Dermis blood vessel endothelial cell (primary cell): ENCODE measurements around the gene NOL4L. TPM values are rescaled to one million over a fixed set of nuclear protein-coding genes. Genes with fewer than 3 reads are reported as not detected.
A peak's percentile ranks its signal among the peaks of the same experiment; 100 is the strongest.
"Not testable (repeated sequence)": the region's sequence is repeated elsewhere in the genome, so short reads cannot be mapped to it uniquely, and the experiment has no call there.

ENCODE experiments used
- DNase-seq: peaks from one replicate; pipeline ENCODE4 v3.0.0; 2010
- total RNA-seq: library from RNA; depleted of rRNA; stranded (reverse); fragments of >200 nt; gene quantifications from 2 replicates; pipeline ENCODE4 v1.2.3, GENCODE V29; 2014

Gene NOL4L
- total RNA-seq, 1 donor from 2014 or later: 15.8 TPM

DNA sequence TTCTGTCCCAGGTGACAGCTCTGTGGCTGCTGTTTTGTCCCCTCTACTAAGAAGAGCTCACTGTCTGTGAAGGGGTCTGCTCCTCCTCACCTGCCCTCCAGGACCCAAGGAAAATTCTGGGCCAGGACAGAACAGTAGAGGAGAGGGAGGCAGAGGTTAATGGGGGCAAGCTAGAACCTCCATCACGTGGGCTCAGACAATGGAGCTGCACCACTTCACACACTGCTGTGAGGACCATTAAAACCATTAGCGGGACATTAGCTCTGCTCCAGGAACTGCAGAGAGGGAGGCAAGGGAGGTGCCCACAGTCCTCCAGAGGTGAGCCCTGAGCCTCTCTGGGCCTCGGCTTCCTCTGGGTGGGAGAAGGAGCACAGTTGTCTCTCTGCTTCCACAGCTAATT lies 78.4 kb downstream of the NOL4L start:
- DNase-seq: no peak

DNA sequence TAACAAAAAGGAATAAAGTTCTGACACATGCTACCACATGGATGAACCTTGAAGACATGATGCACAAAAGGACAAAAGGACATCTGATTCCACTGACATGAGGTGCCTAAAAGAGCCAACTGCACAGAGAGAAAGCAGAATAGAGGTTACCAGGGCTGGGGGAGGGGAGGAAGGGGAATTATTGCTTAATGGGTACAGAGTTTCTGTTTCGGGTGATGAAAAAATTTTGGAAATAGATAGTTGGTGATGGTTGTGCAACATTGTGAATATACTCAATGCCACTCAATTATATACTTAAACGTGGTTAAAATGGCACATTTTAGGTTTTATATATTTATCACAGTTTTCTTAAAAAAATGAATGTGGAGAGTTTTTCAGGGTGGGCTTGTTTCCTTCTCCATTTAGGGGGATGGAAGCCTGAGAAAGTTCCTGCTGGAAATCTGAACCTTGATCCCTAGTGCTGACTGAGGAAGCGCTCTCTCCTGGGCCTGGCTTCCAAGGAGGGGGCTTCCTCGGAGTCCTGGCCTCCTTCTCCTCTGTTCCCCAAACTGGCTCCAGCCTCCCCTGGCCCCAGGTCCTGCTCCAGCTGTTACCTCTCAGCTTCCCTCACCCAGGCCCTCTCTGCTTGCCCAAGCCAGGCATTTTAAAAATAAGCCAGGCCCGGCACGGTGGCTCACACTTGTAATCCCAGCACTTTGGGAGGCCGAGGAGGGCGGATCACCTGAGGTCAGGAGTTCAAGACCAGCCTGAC lies 79.2 kb downstream of the NOL4L start:
- no peak for DNase-seq

DNA sequence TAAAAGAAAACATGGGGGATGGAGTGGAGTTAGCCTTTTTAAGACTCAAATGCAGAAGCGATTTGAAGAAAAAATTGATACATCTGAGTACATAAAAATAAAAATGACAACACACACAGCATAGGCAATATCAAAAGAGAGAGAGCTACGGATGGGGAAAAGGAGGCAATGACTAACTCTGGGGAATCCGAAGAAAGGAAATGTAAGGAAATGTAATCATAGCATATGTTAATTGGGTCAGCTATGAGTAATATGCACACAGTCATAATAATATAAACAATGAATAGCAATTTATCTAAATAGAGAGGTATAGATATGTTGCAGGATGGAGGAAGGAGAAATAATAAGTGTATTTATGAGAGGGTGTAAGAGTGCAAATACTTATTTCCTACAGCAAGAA lies 83.4 kb downstream of the NOL4L start:
- DNase-seq: peak; percentile 74

DNA sequence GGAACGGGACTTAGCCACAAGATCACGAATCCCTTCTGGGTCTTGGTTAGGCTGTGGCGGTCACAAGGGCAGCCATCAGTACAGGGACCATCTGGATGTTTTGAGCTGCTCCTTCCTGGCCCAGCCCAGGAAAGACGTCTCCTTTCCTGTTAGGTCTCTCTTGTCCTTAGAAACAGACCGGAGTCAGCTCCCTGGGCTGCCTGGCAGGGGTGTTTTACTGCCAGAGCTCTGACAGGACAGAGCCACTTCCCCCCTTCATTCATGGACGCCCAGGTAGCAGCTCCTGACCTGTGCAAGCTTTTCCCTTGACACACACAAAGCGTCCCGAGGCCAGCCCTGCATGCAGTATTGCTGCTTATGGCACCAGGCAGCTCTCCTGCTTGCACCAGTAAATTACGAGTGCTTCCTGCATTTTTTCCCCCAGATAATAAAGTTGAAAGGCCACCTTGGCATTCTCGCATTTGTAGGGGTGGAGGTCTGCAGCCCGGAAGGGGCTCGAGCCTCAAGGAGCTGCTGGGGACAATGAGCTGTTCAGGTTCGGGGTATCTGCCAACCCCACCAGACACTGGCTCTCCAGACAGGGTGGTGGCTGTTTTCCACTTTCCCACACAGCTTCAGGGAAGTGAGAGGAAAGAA lies 87.4 kb downstream of the NOL4L start:
- DNase-seq: peak; percentile 77

DNA sequence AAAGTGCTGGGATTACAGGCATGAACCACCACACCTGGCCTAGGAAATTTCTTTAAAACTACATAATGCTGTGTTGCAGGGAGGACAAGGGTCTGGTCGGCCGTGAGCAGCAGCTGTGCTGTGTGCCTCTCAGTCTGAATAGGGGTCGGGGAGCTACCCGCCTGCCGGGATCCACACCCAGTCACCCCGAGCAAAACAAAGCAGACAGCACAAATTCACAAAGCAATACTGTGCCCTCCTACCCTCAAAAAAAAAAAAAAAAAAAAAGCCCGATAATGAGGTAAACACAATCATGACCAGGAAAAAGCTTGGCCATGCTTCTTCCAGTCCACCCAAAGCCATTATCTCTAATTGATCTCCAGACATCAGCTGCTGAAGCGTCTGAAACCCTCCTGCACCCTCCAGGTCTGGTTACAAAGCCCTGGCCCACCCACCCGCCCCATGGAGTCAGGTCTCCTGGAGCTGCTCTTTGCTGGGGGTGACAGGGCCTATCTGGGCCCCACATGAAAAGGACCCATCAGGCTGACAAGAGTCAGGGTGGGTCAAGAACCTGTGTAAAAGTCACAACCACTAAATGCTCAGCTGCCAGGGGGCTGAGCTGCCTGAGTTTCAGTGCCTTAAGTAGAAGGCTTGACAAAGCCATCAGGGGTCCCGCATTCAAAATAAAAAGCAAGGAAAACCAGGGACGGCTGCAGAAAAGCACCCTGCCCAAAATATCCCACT lies 88.2 kb downstream of the NOL4L start:
- no peak for DNase-seq

DNA sequence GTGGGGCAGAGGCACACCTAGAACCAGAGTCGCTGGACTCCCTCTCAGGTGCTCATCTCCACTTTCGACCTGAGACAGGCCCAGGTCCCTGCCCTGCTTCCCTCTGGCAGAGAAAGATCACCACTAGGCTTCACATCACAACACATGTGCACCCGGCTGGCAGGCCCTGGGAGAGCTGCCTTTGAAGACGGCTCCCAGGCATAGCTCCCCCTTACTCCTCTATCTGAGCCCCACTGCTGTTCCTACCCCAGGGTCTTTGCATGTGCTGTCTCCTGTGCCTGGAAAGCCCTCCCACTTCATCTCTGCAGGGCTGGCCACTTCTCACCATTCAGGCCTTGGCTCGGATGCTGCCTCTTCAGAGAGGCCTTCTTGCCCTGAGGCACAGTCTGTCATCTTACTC lies 89.2 kb downstream of the NOL4L start:
- no peak for DNase-seq

DNA sequence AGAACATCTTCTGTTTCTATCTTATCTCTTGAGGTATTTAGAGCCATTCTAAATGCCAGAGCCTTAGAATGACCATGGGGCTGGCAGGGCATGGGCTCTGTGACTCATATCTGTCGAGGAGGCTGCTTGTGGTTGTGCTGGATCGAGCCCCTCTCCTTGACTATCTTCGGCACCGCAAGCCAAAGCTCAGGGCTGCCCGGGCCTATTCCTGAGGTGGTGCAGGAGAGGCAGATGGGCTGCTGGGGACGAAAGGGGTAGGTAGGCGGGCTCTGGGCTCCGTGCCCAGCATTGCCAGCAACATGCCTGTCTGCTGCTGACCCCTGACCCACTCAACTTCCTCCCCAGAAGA lies 89.9 kb downstream of the NOL4L start:
- no peak for DNase-seq

DNA sequence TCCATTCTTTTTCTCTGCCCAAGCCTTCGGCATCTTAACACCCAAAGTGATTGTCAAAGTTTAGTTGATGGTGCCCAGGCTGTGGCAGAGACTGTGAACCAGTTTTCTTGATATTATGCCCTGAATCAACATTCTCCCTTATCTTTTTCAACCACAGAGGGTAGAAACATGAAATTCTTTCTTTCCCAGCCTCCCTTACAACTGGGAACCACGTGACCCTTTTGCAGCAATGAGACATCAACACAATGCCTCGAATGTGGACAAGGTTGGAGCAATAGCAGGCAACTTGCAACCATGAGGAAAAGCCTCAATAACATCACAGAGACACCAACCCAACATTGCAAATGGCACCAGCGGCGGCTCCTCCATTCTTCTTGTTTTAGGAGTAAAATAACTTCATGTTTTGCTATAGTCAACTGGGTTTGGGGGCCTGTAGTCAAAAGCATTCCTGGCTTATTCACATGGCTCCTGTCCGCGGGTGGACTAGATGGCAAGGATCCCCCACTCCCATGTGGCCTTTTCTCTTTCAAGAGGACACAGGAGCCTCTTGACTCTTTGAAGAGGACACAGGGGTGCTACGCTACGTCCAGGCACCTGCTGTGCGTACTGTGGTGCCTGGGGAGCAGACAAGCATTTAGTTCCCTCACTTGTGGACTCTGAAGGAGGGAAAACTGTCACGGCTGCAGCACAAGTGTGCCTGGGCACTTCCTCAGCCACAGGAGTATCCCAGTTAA lies 90.5 kb downstream of the NOL4L start:
- DNase-seq: no peak

DNA sequence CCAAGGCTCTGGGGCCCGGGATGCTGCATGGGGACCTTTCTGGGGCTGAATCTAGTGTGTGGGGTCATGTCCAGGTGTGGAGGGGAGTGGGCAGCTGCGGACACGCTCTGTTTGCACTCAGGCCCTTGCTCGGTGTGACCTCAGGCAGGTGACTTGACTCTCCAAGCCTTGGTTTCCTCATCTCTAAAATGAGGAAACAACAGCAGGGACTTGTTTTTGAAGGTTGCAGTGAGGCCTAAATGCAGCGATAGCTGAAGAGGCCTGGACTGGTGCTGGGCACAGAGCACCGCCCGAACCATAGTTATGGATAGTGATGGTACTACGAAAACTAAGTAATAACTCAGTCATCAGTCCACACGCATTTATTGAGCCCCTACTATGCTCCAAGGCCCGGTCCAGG lies 91.8 kb downstream of the NOL4L start:
- no peak for DNase-seq

DNA sequence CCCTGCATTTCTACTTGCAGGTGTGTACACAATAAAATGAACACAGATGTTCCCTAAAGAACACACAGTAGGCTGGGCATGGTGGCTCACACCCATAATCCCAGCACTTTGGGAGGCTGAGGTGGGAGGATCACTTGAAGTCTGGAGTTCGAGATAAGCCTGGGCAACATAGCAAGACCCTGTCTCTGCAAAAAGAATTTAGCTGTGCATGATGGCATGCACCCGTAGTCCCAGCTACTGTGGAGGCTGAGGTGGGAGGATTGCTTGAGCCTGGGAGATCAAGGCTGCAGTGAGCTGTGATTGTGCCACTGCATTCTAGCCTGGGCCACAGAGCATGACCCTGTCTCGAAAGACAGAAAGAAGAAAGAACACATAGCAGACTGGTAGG lies 93.4 kb downstream of the NOL4L start:
- DNase-seq: not testable (repeated sequence)

DNA sequence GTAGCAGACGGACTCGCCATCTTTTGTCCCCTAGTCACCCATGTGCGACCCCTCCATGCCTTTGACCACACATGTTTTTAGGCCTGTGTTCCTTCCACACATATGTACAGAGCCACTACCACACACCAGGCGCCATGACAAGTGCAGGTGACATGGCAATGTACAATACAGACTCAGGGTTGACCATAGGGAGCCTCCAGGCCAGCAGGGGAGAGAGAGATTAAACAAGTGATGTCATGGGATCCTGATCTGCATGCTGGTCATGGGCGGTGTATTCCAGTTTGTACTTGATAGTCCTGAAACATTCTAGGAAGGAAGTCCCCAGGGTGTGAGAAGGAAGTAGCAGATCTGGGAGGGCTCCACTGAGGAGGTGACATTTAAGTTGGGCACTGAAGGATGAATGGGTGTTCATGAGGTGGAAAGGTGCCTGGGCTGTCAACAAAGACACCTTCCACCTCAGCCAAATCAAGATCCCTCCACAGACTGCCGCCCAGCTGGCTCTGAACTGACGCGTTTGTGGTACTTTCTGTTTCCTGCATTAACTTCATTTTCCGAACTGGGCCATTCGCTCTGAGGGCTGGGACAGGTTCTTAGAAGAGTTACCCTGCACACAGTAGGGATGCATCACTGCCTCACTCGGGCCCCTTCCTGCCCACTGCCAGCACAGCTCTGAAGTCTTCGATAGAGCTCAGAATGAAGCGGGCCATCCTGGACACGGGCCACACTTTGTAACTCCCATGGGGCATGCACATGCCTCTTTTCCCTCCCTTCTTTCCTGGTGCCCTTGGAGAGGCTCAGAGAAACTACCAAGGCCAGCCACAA lies 94.0 kb downstream of the NOL4L start:
- DNase-seq: no peak

DNA sequence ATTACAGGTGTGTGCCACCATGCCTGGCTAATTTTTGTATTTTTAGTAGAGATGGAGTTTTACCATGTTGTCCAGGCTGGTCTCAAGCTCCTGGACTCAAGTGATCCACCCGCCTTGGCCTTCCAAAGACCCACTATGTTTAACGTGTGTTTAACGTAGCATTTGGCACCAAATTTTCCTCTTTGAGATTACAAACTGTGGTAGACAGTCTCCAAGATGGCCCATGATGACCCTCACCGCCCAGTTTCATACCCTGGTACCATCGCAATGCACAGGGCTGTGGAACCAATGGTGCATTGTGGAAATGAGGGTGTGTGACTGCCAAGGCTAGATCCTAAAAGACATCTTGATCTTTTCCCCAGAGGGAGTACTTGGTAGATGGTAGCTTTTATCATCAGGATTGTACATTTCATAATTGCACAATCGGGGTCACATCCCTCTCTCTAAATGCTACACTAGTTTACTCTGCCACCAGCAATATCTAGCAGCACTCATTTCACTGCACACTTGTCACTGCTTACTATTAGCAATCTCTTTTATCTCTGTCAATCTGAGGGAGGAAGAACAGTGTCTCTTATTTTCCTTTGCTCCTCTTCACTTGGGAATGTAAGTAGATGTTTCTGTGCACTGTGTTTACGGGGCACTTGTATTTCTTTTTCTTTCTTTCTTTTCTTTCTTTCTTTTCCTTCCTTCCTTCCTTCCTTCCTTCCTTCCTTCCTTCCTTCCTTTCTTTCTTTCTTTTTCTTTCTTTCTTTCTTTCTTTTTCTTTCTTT lies 96.9 kb downstream of the NOL4L start:
- DNase-seq: no peak

DNA sequence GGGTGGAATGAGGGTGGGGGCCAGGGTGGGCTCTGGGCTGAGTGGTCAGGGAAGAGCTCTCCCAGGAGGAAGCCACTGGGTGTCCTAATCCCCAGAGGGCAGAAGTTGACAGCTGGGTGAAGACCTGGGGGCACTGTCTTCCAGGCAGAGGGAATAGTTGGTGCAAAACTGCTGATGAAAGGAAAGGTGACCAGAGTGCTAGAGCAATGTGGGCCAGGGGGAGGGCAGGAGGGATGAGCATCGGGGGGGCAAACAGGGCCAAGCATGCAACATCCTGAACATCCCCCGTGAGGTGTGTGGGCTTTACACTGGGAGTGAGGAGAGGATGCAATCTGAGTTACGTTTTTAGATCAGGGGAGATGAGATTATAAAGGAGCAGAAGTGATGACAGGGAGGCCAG lies 97.8 kb downstream of the NOL4L start:
- DNase-seq: no peak

DNA sequence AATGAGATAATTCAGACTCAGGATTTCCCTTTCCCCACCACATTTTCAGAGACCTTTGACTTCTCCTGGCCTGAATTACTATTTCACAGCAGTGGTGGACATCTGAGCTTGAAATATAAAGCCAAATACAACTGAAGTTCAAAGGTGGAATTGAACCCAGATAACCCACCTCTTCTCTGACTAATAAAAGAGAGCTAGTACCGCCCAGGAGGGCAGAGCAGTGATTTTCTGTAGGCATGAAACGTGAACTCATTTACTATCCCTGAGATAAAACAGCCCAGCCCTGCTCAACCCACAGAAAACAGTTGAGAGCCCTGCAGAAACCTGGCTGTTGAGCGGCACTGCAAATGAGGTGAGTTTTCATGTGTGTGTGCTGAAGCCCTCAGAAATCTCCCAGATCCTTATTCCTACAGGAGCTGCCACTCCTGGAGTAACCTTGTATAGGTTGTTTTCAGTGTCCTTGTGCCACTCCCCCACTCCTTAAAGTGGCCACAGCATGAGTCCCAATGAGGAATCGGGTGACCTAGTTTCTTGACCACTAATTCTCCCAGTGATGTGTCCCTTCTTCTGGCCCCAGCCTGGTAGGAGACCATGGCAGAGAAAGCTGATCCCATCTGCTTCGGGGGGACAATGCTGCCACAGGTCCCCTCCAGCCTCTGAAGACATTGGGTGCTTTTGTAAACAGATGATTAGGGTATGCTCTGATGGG lies 99.2 kb downstream of the NOL4L start:
- DNase-seq: peak; percentile 51

DNA sequence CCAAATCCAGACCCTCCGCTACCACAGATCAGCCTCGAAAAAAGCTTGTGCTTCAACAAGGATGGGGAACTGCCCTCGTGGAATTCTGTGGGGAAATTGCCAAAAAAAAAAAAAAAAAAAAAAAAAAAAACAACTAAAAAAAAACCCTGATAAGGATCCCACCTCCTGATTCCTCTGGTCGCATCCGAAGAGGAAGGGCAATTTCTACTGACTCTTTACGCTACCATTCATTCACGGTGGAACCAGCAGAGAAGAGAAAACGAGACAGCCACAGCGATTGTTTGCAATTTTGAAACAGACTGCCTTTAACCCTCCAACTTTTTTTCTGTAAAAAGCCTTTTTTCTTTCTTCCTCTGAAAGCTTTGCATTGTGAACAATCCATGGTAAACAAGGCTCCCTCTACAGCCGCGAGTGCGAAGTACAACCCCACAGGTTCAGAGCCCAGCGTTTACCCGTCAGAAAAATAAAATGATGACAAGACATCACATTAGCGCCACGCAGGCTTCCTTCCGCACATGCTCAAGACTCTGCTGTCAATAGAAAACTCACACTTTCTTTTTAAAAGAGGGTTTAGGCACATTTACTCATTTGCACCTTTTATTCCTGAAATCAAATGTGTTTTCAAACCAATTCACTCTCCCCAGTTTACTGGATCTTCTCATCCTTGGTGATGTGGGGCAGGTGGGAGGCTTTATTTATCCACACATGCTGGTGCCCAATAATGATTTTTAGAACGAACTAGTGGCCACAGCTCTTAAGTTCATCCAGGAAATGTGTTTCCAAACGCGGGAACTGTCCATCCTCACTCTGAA lies 100.0 kb downstream of the NOL4L start:
- peak; percentile 89 for DNase-seq

DNA sequence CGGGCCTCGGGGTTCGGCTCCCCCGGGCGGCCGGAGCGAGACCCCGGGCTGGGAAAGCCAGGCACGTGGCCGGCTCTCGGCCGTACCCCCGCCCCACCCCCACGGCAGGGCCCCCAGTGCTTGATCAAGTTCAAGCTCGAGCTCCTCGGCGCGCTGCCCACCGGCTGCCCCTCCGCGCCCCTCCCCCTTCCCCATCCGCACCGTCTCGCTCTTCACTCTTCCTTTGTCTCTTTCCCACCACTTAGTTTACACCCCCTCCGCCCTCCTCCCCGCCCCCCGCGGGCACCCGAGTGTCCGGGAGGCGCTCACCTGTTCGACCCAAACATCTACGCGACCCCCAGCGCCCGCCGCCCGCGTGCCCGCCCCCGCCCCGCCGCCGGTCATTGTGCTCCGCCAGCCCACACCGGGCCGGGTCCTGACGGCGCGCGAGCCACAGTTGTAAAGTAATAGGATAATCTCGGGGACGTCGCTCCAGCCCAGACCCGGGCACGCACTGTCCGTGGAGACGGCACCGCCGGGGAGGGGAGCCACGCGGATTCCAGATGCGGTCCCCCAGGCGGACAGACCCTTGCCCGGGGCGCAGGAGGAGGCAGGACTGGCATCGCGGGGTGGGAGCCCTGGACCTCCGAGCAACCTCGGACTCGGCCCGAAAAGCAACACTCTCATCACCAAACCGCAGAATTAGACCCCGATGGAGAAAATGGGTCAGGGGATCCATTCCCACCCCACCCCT lies 100.7 kb downstream of the NOL4L start:
- DNase-seq: peak; percentile 55

DNA sequence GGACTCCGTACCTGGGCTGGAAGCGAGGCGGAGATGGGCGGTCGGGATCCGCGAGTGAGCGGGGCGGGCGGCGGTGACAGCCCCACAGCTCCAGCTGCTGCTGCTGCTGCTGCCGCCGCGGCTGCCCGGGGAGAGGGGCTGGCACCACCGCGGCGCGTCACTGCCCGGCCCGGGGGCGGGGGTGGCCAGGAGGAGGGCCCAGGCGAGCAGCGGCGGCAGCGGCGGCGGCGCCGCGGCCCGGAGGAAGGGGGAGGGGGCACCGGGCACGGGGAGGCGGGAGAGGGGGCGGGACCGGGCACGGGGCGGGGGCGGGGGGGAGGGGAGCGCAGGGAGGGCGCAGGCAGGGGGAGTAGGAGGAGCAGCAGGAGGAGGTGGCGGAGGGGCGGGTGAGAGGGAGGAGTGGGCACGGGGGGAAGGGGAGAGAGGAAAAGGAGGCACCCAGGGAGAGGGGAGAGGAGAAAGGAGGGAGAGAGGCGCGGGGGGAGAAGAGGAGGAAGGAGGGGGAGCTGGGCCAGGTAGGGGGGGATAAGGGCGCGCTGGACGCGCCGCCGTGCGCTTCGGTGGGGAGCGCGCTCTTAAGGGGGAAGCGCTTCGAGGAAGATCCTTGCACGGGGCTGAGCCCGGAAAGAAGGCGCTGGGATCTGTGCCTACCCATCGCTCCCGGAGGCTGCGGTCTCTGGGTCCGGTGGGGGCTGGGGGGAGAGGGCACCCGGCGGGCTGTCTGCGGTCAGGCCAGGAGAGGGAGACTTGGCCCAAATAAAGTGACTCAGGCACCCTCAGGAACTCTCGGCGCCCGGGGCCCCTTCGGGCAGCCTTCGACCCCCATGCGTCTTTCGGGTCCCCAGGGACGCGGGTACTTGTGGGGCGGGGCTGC lies 101.5 kb downstream of the NOL4L start:
- peak; percentile 81 for DNase-seq
